Measurements from ENCODE around the gene WNT11.

Gene WNT11

DNA sequence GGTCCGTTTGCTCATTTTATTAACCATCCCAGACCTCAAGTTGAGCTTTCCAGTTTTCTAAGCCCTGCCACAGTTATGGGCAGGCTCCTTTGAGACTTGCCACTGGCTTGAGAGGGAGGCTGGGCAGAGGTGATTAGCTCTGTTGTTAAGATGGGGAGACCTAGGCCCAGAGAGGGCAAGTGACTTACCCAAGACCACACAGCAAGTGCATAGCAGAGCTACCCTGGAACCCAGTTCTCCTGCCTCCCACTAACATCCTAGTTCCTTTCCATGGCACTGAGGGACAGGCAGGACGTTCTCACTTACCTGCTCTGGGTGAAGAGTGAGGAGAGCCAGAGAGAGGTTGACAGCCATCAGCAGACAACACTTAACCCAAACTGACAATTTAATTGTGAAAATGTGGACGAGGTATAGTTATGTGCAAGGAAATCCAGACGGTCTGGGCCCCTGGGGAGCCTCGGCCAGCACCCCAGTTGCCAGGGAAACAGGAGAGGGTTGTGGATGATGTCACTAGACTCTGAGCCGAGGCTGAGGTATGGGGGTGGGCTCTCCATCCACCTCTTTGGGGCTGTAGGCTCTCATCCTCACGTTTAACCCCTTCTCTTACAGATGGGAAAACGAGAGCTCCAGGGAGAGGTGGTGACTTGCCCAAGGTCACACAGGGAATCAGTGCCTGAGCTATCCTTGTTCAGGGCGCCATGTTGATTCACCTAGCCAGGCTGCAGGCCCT is 12.3 kb upstream of the WNT11 start:
- no peak for DNase-seq (ENCODE audit: low read depth)

DNA sequence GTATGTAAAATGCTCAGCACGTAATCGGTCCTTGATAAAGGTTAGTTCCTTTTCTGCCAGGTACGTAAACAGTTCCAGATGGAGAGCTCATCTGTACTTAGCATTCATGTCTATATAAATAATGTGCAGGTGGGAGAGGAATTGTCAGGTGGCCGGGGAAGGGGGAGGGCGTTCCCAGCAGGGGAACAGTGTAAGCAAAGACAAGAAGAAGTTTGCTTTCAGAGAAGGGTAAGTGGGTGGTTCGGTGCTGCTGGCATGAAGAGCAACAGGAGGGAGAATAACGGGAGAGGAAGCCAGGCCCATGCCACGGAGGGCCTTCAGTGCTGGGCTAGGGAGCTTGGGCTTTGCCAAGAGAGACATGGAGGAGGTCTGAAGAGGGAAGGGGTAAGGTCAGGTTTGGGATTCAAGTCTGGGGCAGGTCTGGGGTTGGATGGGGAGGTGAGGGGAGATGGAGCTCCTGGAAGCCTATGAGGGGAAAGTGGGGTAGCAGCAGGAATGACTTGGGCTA is 11.4 kb upstream of the WNT11 start:
- no peak for DNase-seq (ENCODE audit: low read depth)

DNA sequence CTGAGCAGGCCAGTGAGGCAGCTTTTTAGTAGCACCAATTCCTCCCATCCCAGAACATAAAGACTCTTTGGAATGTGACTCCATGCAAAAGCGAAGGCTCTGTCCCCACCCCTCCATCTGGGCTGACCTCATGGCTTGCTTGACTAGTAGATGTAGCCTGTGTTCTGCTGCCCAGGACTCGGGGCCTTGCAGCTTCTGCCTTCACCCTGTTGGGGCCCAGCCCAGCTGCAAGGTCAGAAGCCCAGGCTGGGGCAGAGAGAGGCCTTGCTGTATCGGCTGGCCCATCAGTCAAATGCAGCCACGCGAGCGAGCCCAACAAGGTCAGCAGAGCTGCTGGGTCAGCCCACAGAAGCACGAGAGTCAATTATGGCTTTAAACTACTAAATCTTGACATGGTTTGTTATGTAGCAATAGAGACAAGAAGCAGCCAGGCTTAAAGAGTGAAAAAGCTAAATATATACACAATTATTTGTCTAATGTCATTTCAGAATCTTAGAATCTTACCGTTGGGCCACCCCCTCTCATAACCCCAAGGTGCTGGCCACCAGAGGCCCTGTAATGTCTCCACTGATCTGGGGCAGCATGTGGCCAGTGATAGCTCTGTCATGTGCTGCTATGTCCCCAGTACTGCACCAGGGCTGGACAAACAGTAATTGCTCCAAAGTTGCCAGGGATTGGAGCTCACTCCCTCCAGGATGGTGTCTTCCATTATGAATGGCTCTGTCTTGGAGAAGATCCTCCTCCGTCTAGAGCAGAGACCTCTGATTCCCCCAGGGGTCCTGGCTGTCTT is 10.4 kb upstream of the WNT11 start:
- DNase-seq (ENCODE audit: low read depth), result no peak

DNA sequence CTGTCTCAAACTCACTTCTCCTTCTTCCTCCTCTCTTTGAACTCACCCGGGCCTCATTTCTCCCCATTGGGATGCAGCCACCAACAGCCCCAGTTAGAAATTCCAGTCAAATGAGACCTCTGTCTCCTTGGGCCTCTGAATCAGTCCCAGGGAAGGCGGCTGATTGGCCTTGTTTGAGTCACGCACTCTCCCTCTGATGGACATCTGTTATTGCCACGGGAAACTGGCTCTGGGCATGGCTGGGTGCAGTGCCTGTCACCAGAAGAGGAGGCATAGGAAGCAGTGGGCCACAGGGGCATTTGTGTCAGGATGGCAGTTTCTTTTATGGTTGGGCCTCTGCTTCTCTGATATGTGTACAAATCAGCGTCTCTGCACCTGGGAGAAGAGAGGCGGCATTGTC is 9.6 kb upstream of the WNT11 start:
- no peak for DNase-seq (ENCODE audit: low read depth)

DNA sequence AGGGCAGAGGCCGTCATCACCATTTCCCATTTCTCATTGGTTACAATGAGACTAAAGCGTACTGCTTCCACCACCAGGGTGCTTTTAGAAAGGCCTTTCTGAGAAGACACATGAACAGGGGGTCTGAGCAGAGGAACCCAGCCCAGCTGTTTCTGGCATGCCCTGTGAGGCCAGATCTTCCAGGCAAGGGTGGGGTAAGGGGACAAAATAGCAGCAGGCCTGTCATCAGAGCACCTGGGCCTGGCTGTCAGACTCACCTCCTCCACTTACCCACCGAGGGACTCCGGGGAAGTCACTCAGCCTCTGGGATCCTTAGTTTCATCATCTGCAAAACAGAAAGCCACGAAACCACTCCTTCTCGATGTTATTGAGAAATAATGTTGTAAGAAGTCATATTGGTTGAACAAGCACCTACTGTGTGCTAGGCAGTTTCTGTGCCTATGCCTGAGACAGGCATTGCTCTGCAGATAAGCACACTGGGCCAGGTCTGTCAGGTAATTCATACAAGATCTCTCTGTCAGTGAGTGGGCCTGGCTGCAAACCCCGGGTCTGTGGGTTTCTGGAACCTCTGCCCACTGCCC is 8.8 kb upstream of the WNT11 start:
- DNase-seq (ENCODE audit: low read depth), result no peak

DNA sequence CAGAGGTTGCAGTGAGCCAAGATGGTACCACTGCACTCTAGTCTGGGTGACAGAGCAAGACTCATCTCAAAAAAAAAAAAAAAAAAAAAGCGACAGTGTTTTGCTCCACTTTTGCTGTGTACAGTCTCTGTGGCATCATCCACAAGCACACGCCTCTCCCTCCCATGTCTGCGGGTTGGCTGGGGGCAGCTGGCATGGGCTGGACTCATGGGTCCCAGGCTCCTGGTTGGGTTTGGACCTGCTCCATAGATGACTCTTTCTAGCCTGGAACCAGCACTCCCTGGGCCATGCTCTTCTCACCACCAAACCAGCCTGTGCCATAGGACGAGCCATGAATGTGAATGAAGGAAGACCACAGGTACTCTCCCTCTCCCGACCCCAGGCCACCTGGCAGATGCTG is 7.9 kb upstream of the WNT11 start:
- no peak for DNase-seq (ENCODE audit: low read depth)

DNA sequence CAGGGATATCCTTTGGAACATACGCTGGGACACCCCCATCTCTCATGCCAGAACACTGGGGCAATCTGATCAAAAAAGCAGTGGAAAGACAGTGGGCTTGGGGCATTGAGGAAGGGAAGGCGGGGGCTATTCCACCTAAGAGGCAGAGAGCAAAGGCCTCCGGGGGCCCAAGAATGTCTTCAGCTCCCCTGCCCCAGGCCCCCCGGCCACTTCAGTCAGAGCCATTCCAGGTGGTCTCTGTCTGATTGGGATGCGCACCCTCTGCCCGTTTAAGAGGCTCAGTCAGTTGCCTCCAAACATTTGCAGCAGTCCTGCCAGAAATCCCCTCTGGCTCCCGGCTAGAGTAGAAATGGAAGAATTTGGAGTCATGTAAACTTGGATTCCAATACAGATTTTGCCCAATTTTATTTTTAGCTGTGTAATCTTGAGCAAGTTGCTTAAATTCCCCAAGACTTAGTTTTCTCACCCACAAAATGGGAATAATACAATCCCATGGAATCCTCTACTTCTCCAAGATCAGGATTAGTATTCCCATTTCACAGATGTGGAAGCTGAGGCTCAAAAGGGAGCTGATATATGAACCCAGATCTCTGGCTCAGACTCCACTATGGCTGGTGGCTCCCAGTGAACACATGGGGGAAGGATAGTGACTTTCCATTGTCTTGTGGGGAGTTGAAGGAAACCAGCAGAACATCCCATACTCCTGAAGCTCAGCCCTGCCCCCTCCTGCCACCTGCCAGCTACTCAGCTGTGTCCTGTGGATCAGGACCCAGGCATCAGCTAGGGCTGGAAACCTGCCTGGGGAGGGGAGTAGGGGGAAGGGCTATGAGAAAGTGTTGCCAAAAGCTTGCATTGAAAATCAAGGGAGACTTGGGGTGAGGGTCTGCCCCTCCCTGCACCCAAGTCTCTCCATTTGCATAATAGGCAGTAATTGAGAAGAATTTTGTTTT is 6.1 kb upstream of the WNT11 start:
- DNase-seq (ENCODE audit: low read depth), result no peak

DNA sequence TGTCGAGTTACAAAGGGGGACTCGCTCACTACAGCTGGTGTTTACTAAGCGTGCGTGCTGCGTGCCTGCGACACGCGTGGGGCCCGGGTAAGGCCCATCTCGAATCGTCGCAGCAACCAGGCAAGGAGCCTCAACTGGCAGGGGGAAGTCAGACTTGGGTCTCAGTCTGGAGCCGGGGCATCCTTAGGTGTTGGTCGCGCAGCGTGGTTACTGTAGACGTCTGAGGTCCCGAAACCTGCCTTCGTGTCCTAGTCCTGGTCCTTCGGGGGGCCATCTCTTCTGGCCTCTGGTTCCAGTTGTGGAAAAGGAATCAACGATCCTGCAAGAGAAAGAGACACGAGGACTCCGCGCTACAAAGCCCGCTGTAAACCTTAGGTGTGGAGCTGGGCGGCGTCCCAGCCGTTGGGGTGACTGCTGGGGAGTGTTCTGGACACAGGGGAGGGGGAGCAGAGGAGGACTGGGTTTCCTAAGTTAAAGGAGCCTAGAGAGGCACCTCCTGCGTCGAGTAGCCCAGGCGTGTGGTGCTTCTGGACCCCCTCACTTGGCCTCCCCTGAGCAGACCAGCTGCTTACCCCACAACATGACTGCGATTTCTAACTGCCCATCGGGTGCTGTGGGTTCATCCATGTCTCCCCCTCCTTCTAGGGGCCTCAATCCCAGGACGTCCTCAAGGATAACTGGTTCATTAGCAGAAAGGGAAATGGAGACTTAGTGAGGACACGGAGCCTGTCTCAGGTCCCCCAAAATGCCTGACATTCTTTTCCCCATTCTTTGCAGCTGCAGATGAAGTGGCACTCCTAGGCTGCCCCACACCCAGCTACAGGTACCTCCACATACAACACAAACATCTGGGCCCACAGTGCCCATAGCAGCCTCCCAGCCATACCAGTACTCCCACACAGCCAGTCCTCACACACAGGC is 4.9 kb upstream of the WNT11 start:
- DNase-seq (ENCODE audit: low read depth), result no peak

DNA sequence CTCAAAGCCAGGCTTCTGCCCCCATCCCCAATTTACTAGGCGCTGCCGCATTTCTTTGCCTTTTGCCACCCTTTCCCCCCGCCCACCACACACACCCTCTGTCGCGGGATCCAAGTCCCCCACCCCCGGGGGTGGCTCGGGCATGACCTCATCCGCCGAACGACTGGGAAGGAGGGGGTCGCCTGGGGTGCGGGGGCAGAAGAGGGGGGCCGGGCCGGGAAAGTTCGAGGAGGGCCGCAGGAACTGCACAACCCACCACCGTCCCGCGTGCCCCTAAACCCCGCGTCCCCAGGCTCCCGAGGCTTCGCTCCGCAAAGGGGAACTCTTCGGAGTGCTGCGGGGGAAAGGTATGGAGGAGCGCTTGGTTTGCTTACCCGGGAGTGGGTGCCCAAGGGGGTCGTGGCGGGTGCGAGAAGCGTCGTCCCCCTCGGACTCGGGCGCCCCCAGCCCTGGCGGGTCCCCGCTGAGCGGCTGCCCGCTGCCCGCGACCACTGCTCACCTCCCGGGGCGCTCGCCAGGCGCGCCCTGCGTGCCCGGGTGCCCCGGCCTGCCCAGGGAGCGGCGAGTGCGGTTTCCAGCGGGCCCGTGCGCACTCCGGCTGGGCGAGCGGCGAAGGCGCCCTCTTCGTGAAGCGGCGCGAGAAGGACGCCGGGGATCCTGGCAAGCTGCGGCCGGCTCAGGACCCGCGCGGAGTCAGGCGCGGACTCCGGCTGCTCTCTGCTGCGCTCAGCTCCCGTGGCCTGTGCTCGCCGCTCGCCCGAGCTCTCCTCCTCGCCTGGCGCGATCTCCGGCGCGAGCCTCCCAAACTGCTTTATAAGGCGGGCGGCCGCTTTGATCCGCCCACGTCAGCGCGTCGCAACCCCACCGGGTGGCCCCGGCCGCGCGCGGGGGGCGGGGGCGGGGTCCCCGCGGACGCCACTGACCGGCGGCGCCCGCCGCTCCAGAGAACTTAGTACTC is 4.0 kb upstream of the WNT11 start:
- DNase-seq (ENCODE audit: low read depth), result no peak

DNA sequence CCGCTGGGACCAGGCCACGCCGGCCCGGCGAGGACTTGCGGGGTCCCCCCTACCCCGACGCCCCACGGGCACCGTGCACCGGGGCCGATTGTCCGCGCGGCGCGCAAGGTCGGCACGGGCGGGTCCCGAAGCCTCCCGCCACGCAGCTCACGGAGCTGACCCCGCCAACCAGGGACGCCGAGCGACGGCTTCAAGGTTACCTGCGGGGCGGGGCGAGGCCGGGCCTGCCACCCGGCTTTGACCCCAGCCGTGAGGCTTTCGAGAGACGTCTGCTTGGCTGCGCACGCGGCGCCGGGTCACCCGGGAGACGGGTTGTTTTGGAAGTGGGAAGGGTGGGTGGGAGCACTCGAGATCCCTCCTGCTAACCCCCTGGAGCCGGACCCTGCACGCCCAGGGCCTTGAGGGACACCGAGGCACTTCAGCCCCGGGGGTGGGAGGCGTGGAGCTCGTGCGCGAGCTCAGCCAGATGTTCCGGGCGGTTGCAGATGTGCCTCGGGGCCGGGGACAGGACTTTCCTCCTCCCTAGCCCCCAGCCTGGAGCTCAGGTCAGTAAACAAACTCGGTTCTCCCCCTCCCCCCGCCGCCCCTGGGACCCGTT is 3.2 kb upstream of the WNT11 start:
- no peak for DNase-seq (ENCODE audit: low read depth)

DNA sequence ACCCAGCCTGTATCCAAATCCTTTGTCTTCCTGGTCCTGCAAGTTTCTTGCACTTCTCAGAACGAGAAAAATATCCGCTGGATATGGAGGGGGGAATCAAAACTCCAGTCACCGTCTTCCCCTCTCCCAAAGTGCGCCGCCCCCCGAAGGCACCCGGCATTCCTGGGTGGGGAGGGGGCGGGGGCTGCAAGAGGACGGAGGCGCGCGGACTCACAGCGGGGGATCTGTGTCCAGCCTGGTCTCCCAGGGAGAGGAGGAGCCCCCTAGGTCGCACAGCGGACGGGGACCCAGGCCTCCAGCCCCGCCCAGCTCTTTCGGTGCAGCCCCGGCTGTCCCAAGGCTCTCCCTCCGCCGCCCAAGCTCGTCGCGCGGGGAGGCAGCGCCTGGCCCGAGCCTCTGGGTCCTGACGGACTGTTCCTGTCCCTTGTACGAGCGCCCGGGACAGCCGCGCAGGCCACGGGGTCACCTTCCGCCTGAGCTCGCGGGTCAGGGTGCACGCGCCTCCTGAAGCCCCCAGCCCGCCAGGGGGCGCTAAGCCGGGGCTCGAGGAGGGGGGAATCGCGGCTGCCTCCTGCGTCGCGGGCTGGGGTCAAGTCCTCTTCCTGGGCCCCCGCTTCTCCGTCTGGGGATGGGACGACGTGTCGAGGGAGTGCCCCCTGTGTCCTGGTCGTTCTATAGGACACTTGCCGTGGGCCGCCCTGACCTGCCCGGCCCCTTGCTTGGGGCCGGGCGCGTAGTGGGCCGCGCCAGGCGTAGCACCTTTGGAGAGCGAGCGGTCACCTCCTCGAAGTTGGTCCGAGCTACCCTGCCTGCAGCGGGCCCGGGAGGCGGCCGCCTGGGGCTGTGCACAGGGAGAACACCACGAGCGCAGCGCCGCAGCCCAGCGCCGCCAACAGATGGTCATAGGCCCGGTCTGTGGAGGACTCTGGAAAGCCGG is 2.4 kb upstream of the WNT11 start:
- DNase-seq (ENCODE audit: low read depth), result peak; percentile 51

DNA sequence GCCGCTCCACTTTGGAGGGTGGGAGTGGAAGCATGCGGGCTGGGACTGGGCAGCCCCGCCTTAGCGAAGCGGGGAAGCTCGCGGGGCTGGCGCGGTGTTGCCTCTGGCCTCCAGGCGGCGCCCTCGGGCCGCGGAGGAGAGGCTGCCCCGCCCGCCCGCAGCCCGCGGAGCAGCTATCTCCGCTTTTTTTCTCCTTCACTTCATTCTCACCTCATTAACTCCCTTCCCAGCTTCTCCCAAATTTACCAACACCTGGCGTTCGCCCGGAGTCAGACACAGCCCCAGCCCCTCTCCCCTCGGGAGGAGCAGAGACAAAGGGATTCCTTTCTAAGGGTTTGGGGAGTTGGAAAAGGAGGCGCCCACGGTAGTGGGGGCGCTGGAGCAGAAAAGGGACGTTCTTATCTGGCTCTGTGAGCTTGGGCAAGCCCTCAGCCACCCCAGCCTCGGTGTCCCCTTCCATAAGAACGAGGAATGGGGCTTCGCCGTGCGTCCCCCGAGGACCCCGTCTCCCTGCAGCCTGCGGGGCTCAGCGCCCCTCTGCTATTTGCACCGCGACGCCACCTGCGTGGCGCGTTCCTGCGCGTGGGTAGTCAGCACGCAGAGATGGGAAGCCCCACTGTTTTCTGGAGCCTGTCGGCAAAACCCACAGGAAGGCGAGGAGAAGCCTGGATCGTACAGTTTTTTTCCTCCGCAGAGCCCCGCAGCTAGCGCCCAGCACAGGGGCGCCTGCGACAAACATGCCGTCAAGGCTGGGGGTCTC is 1.5 kb upstream of the WNT11 start:
- DNase-seq (ENCODE audit: low read depth), result peak; percentile 44

DNA sequence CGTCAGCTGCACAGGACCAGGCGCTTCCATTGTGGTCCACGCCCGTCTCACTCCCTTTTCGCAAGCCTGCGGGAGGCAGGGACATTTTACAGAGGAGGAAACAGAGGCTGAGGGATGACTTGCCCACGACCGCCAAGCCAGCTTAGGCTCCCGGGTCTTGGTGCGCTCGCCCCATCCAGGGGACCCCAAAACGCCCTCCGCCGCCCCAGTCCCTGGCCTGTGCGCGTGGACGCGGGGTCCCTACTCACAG is 300 bp downstream of the WNT11 start:
- no peak for DNase-seq (ENCODE audit: low read depth)

DNA sequence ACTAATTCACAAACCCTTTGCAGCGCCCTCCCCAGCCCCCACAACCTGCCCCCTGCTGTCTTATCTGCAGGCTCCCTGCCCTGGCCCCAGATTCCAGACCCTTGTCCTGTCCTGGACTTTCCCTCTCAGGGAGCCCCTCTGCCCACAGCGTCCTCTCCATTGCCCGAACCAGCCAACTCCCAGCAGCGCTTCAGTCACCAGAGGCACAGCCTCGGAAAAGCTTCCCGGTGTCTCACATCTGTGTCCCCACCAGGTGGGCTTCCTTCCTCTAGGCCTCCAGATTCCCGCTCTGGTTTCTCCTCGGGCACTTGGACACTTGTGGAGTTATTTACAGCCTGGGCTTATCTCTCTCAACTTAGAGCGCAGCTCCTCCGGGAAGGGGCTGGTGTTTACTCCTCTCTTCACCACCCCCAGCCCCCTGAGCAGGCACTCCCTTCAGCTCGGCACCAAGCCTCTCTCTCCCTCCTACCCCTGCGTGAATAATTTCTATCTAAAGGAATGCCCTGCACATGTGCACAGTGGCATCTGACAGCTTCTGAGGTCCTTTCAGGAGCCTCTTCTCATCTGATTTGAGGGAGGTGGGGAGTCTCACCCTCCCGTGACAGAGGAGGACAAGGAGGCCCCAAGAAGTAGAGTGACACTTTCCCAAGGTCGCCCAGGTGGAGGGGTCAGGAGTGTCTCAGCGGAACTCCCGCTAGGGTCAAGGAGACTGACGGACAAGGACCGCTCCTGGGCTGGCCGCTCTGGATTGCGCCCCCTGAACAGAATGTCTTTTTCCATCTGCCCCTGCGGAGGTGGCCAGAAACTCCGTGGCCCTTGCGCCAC is 838 bp downstream of the WNT11 start:
- no peak for DNase-seq (ENCODE audit: low read depth)

DNA sequence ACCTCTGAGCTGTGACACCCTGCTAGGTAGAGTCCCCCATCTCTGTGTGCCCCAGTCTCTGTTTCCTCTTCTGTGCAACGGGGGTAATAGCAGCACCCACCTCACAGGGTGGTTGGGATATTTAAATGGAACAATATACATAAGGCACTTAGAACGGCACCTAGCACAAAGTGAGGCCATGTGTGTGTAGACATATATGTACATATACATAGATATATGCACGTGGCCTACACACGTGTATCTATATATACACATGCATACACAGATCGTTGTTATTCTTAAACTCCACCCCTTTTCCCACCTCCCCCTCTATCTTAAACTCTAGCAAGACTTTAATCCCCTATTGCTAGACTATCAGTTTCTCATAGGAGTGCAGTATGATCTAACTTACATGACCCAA is 2.4 kb downstream of the WNT11 start:
- DNase-seq (ENCODE audit: low read depth), result no peak

DNA sequence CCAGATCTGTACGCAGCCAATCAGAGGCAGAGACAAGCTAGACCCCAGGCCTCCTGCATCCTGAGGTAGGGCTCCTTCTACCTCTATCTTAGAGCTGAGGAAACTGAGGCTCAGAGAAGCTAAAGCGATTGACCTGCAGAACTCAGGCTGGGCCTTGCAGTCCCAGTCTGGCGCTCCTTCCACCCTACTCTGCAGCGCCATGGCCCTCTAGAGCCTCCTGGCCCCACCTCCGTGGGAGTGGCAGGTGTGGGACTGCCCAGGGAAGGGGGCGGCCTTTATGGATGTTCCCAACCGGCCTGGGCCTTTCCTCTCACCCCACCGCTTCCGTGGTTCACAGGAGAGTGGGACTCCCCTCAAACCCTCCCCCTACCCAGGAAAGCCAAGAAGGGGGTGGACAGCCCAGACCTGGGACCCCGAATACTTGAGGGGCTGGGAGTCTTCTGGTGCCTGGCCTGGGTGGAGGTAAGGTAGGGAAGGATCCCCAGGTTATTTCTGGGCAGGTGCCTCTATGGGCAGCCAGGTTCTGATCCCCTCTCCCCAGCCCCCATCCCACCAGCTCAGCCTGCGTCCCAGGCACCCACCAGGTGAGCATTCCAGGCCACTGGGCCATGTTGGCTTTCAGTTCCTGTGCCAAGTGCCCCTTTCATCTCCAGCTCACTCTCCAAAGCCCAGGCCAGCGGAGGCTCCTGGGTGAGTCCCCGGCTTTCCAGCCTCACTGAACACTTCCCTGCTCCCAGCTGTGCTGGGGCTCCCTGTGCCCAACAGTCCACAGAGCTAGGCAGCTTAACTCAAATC is 3.0 kb downstream of the WNT11 start:
- DNase-seq (ENCODE audit: low read depth), result no peak

Data from T-helper 22 cell (primary cell).